Measurements from ENCODE around the gene HDLBP.

Gene HDLBP

DNA sequence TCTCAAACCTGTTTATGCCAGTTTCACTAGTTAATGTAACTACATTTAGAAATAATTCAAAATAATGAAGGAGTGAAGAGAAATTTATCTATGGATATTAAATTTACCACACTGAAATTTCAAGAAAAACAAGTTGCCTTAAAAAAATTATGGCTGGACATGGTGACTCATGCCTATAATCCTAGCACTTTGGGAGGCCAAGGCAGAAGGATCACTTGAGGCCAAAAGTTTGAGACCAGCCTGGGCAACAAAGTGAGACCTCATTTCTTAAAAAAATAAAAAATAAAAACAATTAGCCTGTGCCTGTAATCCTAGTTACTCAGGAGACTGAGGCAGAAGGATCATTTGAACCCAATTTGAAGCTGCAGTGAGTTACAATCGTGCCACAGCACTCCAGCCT lies 29.9 kb downstream of the HDLBP start:
- TF ChIP-seq, protein P1, sequence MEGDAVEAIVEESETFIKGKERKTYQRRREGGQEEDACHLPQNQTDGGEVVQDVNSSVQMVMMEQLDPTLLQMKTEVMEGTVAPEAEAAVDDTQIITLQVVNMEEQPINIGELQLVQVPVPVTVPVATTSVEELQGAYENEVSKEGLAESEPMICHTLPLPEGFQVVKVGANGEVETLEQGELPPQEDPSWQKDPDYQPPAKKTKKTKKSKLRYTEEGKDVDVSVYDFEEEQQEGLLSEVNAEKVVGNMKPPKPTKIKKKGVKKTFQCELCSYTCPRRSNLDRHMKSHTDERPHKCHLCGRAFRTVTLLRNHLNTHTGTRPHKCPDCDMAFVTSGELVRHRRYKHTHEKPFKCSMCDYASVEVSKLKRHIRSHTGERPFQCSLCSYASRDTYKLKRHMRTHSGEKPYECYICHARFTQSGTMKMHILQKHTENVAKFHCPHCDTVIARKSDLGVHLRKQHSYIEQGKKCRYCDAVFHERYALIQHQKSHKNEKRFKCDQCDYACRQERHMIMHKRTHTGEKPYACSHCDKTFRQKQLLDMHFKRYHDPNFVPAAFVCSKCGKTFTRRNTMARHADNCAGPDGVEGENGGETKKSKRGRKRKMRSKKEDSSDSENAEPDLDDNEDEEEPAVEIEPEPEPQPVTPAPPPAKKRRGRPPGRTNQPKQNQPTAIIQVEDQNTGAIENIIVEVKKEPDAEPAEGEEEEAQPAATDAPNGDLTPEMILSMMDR (IDR thresholded peaks at IDR 0.05): no peak

DNA sequence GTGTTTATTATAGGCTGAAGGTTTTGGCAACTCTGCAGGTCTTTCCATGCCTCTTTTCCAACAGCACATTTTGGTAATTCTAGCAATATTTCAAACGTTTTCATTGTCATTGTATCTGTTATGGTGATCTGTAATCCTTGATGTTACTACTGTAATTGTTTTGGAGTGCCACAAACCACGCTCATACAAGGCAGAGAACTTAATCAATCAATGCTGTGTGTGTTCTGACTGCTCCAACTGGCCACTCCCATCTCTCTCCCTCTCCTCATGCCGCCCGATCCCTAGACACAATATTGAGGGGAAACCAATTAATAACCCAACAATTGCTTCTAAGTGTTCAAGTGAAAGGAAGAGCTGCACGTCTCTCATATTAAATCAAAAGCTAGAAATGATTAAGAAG lies 32.9 kb downstream of the HDLBP start:
- TF ChIP-seq, protein P1 (IDR thresholded peaks at IDR 0.05): no peak

DNA sequence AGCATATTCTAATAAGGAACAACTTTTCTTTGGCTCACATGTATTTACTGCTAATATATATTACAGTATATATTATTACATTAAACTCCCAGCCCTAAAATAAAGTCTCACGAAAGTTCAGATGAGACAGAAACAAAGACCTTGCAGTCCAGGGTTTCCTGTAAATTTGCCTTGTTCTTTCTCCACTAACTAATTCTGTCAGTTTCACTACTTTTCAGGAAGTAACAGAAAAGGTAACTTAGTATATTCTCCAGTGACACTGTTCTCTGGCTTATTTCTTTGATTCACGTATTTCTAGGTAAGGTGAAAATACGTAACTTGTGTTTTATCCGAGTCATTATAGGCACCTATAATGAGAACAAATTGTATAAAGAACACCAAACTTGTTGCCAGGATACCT lies 35.2 kb downstream of the HDLBP start:
- TF ChIP-seq, protein P1 (IDR thresholded peaks at IDR 0.05): no peak

DNA sequence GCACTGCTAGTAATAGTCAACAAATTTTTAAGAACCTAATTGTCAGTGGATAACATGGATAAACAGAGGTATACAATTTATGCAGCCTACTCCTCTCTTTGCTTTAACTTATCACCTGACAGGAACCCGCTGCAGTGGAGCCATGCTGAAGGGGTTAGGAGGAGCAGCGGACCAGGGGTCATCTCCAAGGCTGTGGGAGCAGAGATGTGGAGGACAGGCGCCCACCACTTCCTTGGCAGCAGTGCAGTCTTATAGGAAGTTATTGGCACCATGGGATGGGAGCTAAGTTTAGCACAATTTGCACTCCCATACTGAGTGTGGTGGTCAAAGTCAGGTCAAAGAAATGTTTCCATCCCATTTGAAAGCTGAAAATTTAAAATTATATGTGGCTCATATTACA lies 35.6 kb downstream of the HDLBP start:
- TF ChIP-seq, protein P1 (IDR thresholded peaks at IDR 0.05): no peak

DNA sequence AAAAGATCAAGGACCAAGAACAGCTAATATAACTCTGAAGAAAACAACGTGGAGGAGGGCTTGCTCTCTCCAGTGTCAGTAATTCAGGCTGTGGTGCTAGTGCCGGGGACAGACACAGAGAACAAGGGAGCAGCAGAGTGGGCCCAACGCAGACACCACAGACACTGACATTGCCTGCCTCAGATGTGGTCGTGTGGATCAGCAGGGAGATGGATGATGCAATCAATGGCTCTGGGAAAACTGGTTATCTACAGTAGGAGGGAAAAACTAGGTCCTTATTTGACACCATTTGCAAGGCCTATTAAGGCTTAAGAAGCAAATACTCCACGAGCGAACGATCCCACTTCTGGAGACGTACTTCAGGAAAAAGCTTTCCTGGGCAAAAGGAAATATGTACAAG lies 36.1 kb downstream of the HDLBP start:
- TF ChIP-seq, protein P1 (IDR thresholded peaks at IDR 0.05): no peak

DNA sequence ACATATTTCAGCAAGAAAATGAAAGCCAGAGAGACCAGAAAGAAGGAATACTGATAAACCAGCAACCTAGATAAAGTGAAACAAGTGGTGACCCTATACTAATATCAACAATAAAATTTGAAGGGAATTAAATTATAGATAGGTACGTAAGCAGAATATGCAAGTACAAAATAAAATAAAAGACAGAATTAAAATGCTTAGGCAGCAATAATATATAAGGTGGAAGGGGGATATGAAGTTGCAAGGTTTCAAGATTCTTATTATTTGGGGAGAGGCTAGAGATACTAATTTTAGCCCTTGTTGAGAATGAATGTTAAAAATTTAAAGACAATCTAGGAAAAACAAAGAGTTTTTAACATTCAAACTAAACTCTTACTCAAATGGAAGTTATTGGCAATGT lies 39.6 kb downstream of the HDLBP start:
- TF ChIP-seq, protein P1 (IDR thresholded peaks at IDR 0.05): no peak

DNA sequence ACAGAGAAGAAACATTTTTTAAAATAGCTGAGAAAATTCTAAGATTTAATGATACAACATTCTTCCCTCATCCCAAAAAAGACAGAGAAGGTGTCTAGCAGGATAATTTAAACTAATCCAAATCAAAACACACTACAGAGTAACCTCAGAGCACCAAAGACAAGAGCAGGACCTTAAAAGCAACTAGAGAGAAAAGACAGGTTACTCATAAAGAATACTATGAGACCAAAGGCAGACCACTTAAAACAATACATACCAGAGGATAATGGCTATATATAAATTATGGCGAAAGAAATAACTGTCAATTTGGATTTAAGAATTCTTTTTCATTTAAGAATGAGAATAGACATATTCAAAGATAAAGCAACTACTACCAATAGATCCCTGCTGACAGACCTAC lies 40.0 kb downstream of the HDLBP start:
- TF ChIP-seq, protein P1 (IDR thresholded peaks at IDR 0.05): no peak

DNA sequence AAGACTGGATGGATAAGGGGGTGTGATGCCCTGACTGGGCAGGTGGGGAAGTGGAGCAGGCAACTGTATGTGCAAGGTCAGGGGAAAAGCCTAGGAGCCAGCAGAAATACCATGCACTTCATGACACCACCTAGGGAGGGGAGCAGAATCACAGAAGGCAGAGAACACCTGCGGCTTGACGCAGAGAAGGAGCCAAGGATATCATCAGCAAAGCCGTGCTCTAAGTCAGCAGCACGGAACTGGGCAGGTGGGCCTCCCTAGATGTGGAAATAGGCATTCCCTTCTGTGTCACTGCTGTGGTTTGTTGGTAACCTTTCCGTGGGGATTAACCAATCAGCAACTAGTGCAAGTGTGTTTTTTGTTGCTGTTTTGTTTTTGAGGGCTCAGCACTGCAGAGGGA lies 41.3 kb downstream of the HDLBP start:
- TF ChIP-seq, protein P1 (IDR thresholded peaks at IDR 0.05): no peak

All from LNCAP (cell line).